AG04449 (cell line): ENCODE measurements around the gene PCDH15.

Experiments used
- CTCF ChIA-PET: fragments of 350-600 bp; formaldehyde crosslinking; extraction: SDS; loops from one replicate; lab custom pipeline; 2021; ENCODE audit warnings: antibody characterized with exemption; lab: Yijun Ruan, JAX
- POLR2A ChIA-PET: fragments of 400-600, 350-600 bp; formaldehyde crosslinking; extraction: SDS; loops from one replicate; lab custom pipeline; 2020; ENCODE audit warnings: antibody characterized with exemption, inconsistent platforms; lab: Yijun Ruan, JAX
- DNase-seq: peaks from one replicate; pipeline ENCODE4 v3.0.0-alpha.2; 2010; ENCODE audit warnings: low read depth, low spot score
- H3K4me3 ChIP-seq: 2 replicates; pipeline ENCODE4 v1.5.1; 2011; ENCODE audit warnings: low read depth, mild to moderate bottlenecking, control low read depth, low read length
- CTCF ChIP-seq: IDR thresholded peaks from one replicate; pipeline ENCODE4 v1.5.1; 2011; ENCODE audit warnings: mild to moderate bottlenecking, moderate library complexity, low read length, control low read depth, inconsistent platforms; ENCODE audit not compliant: insufficient read depth; ENCODE audit errors: missing control alignments

PCDH15 gene

GRCh38 chr10:54469587-54470323 lies 331.3 kb downstream of the PCDH15 start:
- DNase-seq = no peak
- TF ChIP-seq CTCF = no peak
- ChIA-PET POLR2A (no interaction called here), CTCF (interaction anchor here (1.2 kb wide), 1 partner anchor 21 kb away, joined by 3 read pairs; no protein-coding TSS in a partner anchor)
- no peak overlapping the region for H3K4me3 ChIP-seq

- ChIA-PET CTCF (no interaction called here), POLR2A (no interaction called here)
- H3K4me3 ChIP-seq = no peak overlapping the region
- no peak for DNase-seq
- no peak for TF ChIP-seq CTCF
These were observed 346.8 kb downstream of the PCDH15 start for GRCh38 chr10:54454271-54454670.

- CTCF ChIA-PET = no interaction called here
- no peak overlapping the region for H3K4me3 ChIP-seq
- no peak for TF ChIP-seq CTCF
- POLR2A ChIA-PET = no interaction called here
- no peak for DNase-seq
These were observed 352.0 kb downstream of the PCDH15 start for GRCh38 chr10:54449056-54449455.

- ChIA-PET POLR2A (no interaction called here), CTCF (no interaction called here)
- no peak for DNase-seq
- TF ChIP-seq CTCF = no peak
- no peak overlapping the region for H3K4me3 ChIP-seq
These were observed 356.9 kb downstream of the PCDH15 start for GRCh38 chr10:54444170-54444569.

- ChIA-PET CTCF (no interaction called here), POLR2A (no interaction called here)
- H3K4me3 ChIP-seq = no peak overlapping the region
- no peak for DNase-seq
- TF ChIP-seq CTCF = no peak
These were observed 359.8 kb downstream of the PCDH15 start for GRCh38 chr10:54441275-54441674.

GRCh38 chr10:54434782-54435181 lies 366.2 kb downstream of the PCDH15 start:
- no peak for TF ChIP-seq CTCF
- ChIA-PET CTCF (no interaction called here), POLR2A (no interaction called here)
- H3K4me3 ChIP-seq = no peak overlapping the region
- DNase-seq = no peak
